ENCODE data around the gene FLT3LG. TPM values are rescaled to one million over a fixed set of nuclear protein-coding genes. Genes with fewer than 3 reads are reported as not detected.
"Not testable (repeated sequence)": the region's sequence is repeated elsewhere in the genome, so short reads cannot be mapped to it uniquely, and the experiment has no call there.

The FLT3LG gene
- total RNA-seq, 1 donor, result 49.6 TPM

DNA sequence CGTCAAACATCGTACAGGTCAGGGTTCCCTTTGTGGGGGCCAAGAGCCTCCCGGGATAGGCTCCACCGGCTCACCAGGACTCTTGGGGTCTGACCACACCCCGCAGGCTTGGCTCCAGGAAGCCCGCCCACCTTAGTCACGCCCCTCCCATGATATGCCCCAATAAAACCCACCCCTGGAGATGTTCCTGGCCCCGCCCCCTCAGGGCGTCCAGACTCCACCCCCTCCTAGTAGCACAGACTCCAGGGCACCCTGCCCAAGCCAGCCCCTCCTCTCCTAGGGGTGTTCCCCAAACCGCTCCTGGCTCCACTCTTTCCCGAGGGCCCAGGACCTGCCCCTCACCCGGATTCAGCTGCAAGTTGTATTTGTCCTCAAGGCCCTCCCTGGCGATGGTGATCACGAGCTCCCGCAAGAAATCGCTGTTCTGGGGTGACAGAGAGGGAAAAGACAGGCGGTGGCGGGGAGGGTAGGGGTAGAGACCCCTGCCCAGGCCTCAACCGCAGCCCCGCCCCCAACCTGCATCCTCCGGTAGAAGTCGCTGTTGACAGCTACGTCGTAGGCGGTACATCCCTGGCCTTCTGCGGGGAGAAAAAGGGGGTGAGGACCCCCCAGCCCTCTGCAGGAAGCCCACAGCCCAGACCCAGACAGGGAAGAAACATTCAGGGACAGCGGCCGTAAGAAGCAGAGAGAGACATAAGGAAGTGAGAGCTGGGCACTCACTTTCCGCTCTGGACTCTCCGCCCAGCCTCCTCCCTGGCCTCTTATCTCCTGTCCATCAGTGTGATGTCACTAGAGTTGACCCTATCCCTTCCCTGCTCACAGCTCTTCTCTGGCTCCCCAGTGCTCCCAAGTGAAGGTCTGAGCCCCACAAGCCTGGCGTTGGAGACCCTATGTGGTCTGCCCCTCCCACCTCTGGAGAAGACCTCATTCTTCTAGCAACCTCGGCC, 26.3 kb upstream of the FLT3LG start:
- H3K4me1 ChIP-seq (ENCODE audit: insufficient read depth, low read length), result peaks cover 54% of the 10 kb centered on the region
- no peaks in the 10 kb centered on the region for H3K27me3 ChIP-seq (ENCODE audit: insufficient read depth, low read length)
- H3K9me3 ChIP-seq (ENCODE audit: low read depth, low read length), result no peaks in the 10 kb centered on the region
- no peak overlapping the region for H3K4me3 ChIP-seq (ENCODE audit: low read length)

DNA sequence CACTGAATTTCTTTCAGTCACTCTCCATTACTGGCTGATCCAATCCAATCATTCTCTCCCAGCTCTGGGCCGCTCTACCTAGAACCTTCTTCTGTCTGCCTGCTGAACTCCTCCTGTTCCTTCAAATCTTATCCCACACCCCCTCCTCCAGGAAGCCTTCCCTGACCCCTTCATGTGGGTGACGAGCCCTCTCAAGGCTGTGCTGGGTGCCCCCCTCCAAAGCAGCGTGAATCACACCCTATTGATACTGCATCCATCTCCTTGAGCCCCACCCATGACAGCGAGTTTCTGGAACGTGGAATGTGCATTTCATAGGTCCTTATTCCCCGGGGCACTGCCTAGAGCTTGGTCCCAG, 25.6 kb upstream of the FLT3LG start:
- Histone ChIP-seq H3K4me3 (ENCODE audit: low read length) (no peak overlapping the region), H3K9me3 (ENCODE audit: low read depth, low read length) (no peaks in the 10 kb centered on the region), H3K4me1 (ENCODE audit: insufficient read depth, low read length) (peaks cover 49% of the 10 kb centered on the region), H3K27me3 (ENCODE audit: insufficient read depth, low read length) (no peaks in the 10 kb centered on the region)

DNA sequence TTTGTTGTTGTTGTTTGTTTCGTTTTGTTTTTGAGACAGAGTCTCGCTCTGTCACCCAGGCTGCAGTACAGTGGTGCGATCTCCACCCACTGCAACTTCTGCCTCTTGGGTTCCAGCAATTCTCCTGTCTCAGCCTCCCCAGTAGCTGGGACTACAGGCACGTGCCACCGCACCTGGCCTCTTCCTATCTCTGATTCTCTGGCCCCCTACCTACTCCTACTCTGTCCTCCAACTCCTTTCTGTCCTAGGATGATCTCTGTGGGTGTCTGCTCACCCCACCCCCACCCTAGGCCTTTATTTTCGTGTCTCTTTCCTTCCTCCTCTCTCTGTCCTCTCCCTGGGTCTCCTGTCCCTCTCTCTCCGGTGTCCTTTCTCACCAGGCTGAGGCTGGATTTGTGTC, 23.6 kb upstream of the FLT3LG start:
- peaks cover 43% of the 10 kb centered on the region for H3K4me1 ChIP-seq (ENCODE audit: insufficient read depth, low read length)
- H3K4me3 ChIP-seq (ENCODE audit: low read length), result no peak overlapping the region
- H3K9me3 ChIP-seq (ENCODE audit: low read depth, low read length), result no peaks in the 10 kb centered on the region
- no peaks in the 10 kb centered on the region for H3K27me3 ChIP-seq (ENCODE audit: insufficient read depth, low read length)

DNA sequence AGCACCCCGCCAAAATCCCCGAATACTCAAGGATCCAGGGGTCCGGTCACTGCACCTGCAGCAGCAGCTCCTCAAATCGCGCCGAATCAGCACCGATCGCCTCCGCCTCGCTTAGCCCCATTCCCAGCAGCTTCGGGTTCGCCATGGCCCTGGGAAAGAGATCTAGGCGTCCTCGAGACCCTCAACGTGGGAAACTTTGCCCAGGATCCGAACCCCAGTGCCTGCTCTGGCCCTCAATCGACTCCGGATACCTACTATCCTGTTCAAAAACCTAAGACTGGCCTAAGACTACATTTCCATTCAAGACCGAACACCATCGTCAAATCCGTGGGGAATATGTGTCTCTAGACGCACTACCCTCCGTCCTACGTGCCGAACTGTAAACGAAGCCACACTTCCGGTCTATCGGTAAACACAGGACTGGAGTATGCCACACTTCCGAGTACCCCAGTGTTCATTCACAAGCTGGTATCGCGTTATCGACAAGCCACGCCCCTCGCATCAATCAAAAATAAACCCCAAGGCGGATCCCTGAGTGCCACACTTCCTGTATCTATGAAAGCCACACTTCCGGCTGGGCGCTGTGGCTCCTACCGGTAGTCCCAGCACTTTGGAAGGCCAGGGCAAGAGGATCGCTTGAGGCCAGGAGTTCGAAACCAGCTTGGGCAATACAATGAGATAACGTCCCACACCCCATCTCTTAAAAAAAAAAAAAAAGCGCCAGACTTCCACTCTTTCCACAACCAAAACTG, 22.4 kb upstream of the FLT3LG start, which contains the start of gene PIH1D1:
TSS of gene PIH1D1 (minus strand) at position 385 of the 752 bp plus-strand sequence. CDS start at position 145, 240 bp downstream.
- Histone ChIP-seq H3K9me3 (ENCODE audit: low read depth, low read length) (no peaks in the 10 kb centered on the region), H3K4me3 (ENCODE audit: low read length) (peak within 1 kb of the TSS; percentile 98), H3K4me1 (ENCODE audit: insufficient read depth, low read length) (peaks cover 39% of the 10 kb centered on the region), H3K27me3 (ENCODE audit: insufficient read depth, low read length) (no peaks in the 10 kb centered on the region)

DNA sequence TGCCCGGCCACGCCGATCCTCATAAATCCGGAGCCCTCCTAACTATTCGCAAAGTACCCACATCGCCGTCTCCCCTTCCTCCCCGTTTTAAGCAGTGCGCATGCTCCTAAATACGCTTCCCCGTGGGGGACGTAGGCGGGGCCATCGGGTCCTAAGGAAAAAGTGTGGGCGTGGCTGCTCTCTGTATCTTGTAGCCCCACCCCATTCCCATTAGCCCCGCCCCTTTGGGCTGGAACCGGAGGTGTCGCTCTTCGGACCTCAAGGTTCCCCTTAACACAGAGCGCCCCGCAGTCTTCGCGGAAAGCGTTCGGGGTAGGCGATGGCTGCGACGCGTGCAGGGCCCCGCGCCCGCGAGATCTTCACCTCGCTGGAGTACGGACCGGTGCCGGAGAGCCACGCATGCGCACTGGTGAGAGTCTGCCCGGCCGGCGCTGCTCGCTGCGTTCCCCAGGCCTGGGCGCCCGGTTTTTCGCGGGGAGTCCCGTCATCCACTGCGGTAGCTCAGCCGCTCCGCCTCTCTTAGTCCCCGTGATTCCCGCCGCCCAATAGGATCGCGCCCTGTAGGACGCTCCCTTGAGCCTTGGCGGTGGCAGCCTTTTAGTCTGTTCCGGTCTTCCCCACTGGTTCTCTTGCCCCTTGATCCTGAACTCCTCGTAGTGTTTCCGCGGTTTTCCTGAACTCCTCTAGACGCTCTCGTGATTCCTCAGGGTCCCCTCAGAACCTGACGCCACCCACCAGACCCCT, 20.8 kb upstream of the FLT3LG start, which contains the start of gene ALDH16A1:
TSS of gene ALDH16A1 (plus strand) at position 213 of the 744 bp plus-strand sequence. CDS start at position 320, 107 bp downstream.
- Histone ChIP-seq H3K27me3 (ENCODE audit: insufficient read depth, low read length) (no peaks in the 10 kb centered on the region), H3K4me3 (ENCODE audit: low read length) (peak within 1 kb of the TSS; percentile 98), H3K9me3 (ENCODE audit: low read depth, low read length) (no peaks in the 10 kb centered on the region), H3K4me1 (ENCODE audit: insufficient read depth, low read length) (peaks cover 39% of the 10 kb centered on the region)

DNA sequence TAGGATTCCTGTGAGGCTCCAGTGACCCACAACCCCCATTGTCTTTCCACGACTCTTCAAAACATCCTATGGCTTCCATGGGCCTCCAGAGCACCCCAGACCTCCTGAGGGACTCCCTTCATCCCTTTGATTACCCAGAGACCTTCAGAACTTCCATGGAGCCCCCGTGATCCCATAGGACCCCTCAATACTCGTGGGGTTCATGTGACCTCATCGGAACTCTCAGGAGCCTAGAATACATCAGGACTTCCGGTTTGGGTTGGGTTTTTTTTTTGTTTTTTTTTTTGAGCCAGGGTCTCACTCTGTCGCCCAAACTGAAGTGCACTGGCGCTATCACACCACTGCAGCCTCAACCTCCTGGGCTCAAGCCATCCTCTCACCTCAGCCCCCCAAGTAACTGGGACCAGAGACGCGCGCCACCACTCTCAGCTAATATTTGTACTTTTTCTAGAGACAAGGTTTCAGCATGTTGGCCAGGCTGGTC, 20.2 kb upstream of the FLT3LG start:
- peak overlapping the region; percentile 69 for H3K4me3 ChIP-seq (ENCODE audit: low read length)
- peaks cover 39% of the 10 kb centered on the region for H3K4me1 ChIP-seq (ENCODE audit: insufficient read depth, low read length)
- H3K9me3 ChIP-seq (ENCODE audit: low read depth, low read length), result no peaks in the 10 kb centered on the region
- no peaks in the 10 kb centered on the region for H3K27me3 ChIP-seq (ENCODE audit: insufficient read depth, low read length)

DNA sequence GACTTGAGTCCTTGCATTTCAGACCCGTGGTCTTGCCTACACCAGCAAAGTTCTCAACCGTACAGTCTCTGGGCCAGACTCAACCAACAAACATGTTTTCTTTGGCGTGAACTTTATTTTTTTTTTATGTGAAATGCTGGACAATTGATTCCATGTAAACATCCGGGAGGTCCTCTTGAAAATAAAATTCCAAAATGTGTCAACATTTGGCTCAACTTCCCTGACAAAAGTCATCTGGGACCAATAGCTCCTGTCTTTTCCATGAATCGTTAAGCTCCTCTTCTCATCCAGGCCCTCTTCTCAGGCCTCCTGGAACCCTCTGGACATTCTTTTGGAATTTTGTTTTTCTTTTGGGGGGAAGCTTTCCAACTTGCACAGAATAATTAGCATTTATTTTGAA, 18.2 kb upstream of the FLT3LG start:
- Histone ChIP-seq H3K4me1 (ENCODE audit: insufficient read depth, low read length) (peaks cover 29% of the 10 kb centered on the region), H3K4me3 (ENCODE audit: low read length) (no peak overlapping the region), H3K9me3 (ENCODE audit: low read depth, low read length) (no peaks in the 10 kb centered on the region), H3K27me3 (ENCODE audit: insufficient read depth, low read length) (no peaks in the 10 kb centered on the region)

DNA sequence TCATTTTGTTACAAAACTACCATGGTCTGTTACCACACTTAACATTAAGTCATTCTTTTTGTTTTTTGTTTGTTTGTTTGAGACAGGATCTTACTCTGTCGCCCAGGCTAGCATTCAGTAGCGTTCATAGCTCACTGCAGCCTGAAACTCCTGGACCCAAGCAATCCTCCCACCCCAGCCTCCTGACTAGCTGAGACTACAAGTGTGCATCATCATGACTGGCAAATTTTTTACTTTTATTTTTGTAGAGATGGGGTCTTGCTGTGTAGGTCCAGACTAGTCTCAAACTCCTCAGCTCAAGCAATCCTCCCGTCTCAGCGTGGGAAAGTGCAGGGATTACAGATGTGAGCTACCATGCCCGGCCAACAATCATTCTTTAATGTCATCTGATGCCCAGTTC, 17.7 kb upstream of the FLT3LG start:
- no peak overlapping the region for H3K4me3 ChIP-seq (ENCODE audit: low read length)
- H3K27me3 ChIP-seq (ENCODE audit: insufficient read depth, low read length), result no peaks in the 10 kb centered on the region
- no peaks in the 10 kb centered on the region for H3K9me3 ChIP-seq (ENCODE audit: low read depth, low read length)
- peaks cover 24% of the 10 kb centered on the region for H3K4me1 ChIP-seq (ENCODE audit: insufficient read depth, low read length)

DNA sequence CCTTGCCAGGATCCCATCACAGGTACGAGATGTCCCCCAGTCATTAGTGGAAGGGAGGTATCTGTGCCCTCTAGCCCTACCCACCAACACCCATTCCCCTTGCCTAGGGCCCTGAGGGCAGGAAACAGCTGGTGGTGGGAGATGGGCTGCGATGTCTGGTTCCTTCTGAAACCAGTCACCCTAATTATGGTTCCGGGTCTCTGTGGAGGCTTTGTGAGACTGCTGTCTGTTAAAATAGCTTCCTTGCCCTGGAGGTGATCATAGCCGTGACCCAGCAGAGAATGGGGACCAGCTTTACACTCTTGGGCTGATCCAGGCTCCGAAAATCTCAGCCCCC, 15.5 kb upstream of the FLT3LG start:
- H3K9me3 ChIP-seq (ENCODE audit: low read depth, low read length), result no peaks in the 10 kb centered on the region
- no peaks in the 10 kb centered on the region for H3K27me3 ChIP-seq (ENCODE audit: insufficient read depth, low read length)
- H3K4me1 ChIP-seq (ENCODE audit: insufficient read depth, low read length), result peaks cover 10% of the 10 kb centered on the region
- no peak overlapping the region for H3K4me3 ChIP-seq (ENCODE audit: low read length)

DNA sequence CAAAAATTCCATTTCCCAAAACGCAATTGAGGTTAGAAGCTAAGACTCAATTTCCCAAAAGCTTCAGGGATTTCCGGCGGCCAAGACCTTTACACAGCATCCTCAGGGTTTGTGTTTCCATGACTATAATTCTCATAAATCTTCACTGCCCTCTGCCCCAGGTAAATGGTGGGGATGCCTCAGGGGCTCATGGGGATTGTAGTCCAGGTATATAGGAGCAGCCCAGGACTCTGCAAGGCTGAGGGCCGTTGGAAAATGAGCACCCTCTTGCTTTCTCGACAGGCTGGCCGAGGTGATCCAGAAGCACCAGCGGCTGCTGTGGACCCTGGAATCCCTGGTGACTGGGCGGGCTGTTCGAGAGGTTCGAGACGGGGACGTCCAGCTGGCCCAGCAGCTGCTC, 14.6 kb upstream of the FLT3LG start:
- Histone ChIP-seq H3K9me3 (ENCODE audit: low read depth, low read length) (no peaks in the 10 kb centered on the region), H3K4me1 (ENCODE audit: insufficient read depth, low read length) (peaks cover 2% of the 10 kb centered on the region), H3K27me3 (ENCODE audit: insufficient read depth, low read length) (no peaks in the 10 kb centered on the region), H3K4me3 (ENCODE audit: low read length) (no peak overlapping the region)

DNA sequence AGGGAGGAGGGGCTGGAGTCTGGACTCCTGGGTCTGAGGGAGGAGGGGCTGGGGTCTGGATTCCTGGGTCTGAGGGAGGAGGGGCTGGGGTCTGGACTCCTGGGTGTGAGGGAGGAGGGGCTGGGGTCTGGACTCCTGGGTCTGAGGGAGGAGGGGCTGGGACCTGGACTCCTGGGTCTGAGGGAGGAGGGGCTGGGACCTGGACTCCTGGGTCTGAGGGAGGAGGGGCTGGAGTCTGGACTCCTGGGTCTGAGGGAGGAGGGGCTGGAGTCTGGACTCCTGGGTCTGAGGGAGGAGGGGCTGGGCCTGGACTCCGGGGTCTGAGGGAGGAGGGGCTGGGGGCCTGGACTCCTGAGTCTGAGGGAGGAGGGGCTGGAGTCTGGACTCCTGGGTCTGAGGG, 12.9 kb upstream of the FLT3LG start:
- H3K9me3 ChIP-seq (ENCODE audit: low read depth, low read length); H3K27me3 ChIP-seq (ENCODE audit: insufficient read depth, low read length); H3K4me1 ChIP-seq (ENCODE audit: insufficient read depth, low read length); H3K4me3 ChIP-seq (ENCODE audit: low read length): not testable (repeated sequence)

DNA sequence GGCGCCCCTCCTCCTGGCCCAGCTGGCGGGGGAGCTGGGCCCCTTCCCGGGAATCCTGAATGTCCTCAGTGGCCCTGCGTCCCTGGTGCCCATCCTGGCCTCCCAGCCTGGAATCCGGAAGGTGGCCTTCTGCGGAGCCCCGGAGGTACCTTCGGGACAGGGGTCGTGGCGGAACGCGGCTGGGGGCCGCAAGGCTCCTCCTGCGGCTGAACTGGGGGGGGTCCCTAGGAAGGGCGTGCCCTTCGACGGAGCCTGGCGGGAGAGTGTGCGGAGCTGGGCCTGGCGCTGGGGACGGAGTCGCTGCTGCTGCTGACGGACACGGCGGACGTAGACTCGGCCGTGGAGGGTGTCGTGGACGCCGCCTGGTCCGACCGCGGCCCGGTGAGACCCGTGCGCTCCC, 12.4 kb upstream of the FLT3LG start:
- Histone ChIP-seq H3K4me3 (ENCODE audit: low read length) (no peak overlapping the region), H3K27me3 (ENCODE audit: insufficient read depth, low read length) (no peaks in the 10 kb centered on the region), H3K4me1 (ENCODE audit: insufficient read depth, low read length) (no peaks in the 10 kb centered on the region), H3K9me3 (ENCODE audit: low read depth, low read length) (no peaks in the 10 kb centered on the region)

DNA sequence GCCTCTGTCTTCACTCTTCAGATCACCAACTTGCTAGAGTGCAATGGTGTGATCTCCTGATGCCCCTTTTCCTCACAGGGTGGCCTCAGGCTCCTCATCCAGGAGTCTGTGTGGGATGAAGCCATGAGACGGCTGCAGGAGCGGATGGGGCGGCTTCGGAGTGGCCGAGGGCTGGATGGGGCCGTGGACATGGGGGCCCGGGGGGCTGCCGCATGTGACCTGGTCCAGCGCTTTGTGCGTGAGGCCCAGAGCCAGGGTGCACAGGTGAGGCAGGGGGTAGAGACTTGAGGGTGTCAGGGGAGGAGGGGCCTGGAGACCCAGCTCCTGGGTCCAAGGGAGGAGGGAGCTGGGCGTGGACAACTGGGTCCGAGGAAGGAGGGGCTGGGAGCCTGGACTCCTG, 11.5 kb upstream of the FLT3LG start:
- H3K9me3 ChIP-seq (ENCODE audit: low read depth, low read length), result no peaks in the 10 kb centered on the region
- H3K4me1 ChIP-seq (ENCODE audit: insufficient read depth, low read length), result no peaks in the 10 kb centered on the region
- H3K27me3 ChIP-seq (ENCODE audit: insufficient read depth, low read length), result no peaks in the 10 kb centered on the region
- H3K4me3 ChIP-seq (ENCODE audit: low read length), result no peak overlapping the region

DNA sequence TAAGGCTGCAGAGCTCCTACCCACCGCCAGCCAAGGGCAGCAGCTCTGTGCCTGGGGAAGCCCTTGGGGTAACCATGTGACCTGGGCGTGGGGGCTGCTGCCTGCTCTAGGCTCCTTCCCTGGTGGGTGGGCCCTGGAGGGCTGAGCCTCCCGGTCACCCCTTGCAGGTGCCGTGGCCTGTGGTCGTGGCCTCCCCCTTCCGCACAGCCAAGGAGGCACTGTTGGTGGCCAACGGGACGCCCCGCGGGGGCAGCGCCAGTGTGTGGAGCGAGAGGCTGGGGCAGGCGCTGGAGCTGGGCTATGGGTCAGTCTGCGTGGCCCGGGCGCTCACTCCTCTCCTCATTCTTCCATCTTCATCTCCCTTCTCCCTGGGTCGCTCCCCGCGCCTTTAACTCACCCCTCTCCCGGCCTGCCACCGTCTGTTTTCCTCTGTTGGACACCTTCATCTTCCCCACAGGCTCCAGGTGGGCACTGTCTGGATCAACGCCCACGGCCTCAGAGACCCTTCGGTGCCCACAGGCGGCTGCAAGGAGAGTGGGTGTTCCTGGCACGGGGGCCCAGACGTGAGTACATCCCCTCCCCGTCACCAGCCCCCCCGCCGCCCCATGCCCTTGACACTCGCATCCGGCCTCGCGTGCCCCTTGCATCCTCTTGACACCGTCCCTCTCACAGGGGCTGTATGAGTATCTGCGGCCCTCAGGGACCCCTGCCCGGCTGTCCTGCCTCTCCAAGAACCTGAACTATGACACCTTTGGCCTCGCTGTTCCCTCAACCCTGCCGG, 9.9 kb upstream of the FLT3LG start:
- Histone ChIP-seq H3K4me1 (ENCODE audit: insufficient read depth, low read length) (peaks cover 14% of the 10 kb centered on the region), H3K9me3 (ENCODE audit: low read depth, low read length) (no peaks in the 10 kb centered on the region), H3K27me3 (ENCODE audit: insufficient read depth, low read length) (no peaks in the 10 kb centered on the region), H3K4me3 (ENCODE audit: low read length) (no peak overlapping the region)

All from mononuclear cell (primary cell).